ENCODE data around the gene TCEA2. TPM values are rescaled to one million over a fixed set of nuclear protein-coding genes. Genes with fewer than 3 reads are reported as not detected.

Gene TCEA2
- total RNA-seq, 1 donor from 2014 or later: 81.3 TPM

- no peak for DNase-seq (ENCODE audit: low spot score in 2 of 2, unreplicated experiment in 2 of 2)
- H3K4me3 Mint-ChIP-seq: no peak overlapping the region
- H3K4me1 Mint-ChIP-seq: peaks cover 23% of the 10 kb centered on the region
- H3K27ac Mint-ChIP-seq: no peak overlapping the region
- no peaks in the 10 kb centered on the region for H3K36me3 Mint-ChIP-seq
- H3K27me3 Mint-ChIP-seq (ENCODE audit: low read depth): no peaks in the 10 kb centered on the region
- no peaks in the 10 kb centered on the region for H3K9me3 Mint-ChIP-seq
- TF ChIP-seq CTCF (IDR thresholded peaks at IDR 0.05; ENCODE audit: unreplicated experiment): no peak
Measured at GRCh38 chr20:64065974-64066343, 3.0 kb downstream of the TCEA2 start.

- H3K4me3 Mint-ChIP-seq: no peak overlapping the region
- no peak for DNase-seq (ENCODE audit: low spot score in 2 of 2, unreplicated experiment in 2 of 2)
- no peaks in the 10 kb centered on the region for H3K9me3 Mint-ChIP-seq
- no peaks in the 10 kb centered on the region for H3K36me3 Mint-ChIP-seq
- no peak overlapping the region for H3K27ac Mint-ChIP-seq
- peaks cover 20% of the 10 kb centered on the region for H3K4me1 Mint-ChIP-seq
- H3K27me3 Mint-ChIP-seq (ENCODE audit: low read depth): no peaks in the 10 kb centered on the region
- no peak for TF ChIP-seq CTCF (IDR thresholded peaks at IDR 0.05; ENCODE audit: unreplicated experiment)
Measured at GRCh38 chr20:64067005-64067632, 4.1 kb downstream of the TCEA2 start.

- H3K4me3 Mint-ChIP-seq: no peak overlapping the region
- H3K27ac Mint-ChIP-seq: no peak overlapping the region
- H3K36me3 Mint-ChIP-seq: no peaks in the 10 kb centered on the region
- H3K27me3 Mint-ChIP-seq (ENCODE audit: low read depth): no peaks in the 10 kb centered on the region
- no peak for TF ChIP-seq CTCF (IDR thresholded peaks at IDR 0.05; ENCODE audit: unreplicated experiment)
- no peaks in the 10 kb centered on the region for H3K9me3 Mint-ChIP-seq
- H3K4me1 Mint-ChIP-seq: peaks cover 16% of the 10 kb centered on the region
- DNase-seq (ENCODE audit: low spot score in 2 of 2, unreplicated experiment in 2 of 2): no peak
Measured at GRCh38 chr20:64067733-64068307, 4.8 kb downstream of the TCEA2 start.

- no peak overlapping the region for H3K4me3 Mint-ChIP-seq
- no peak overlapping the region for H3K27ac Mint-ChIP-seq
- peaks cover 15% of the 10 kb centered on the region for H3K4me1 Mint-ChIP-seq
- no peak for DNase-seq (ENCODE audit: low spot score in 2 of 2, unreplicated experiment in 2 of 2)
- no peak for TF ChIP-seq CTCF (IDR thresholded peaks at IDR 0.05; ENCODE audit: unreplicated experiment)
- no peaks in the 10 kb centered on the region for H3K36me3 Mint-ChIP-seq
- H3K27me3 Mint-ChIP-seq (ENCODE audit: low read depth): no peaks in the 10 kb centered on the region
- H3K9me3 Mint-ChIP-seq: no peaks in the 10 kb centered on the region
Measured at GRCh38 chr20:64068386-64069208, 5.6 kb downstream of the TCEA2 start.

GRCh38 chr20:64069209-64069613, 6.2 kb downstream of the TCEA2 start:
- peaks cover 10% of the 10 kb centered on the region for H3K4me1 Mint-ChIP-seq
- no peak overlapping the region for H3K27ac Mint-ChIP-seq
- no peak overlapping the region for H3K4me3 Mint-ChIP-seq
- no peaks in the 10 kb centered on the region for H3K27me3 Mint-ChIP-seq (ENCODE audit: low read depth)
- H3K9me3 Mint-ChIP-seq: no peaks in the 10 kb centered on the region
- DNase-seq (ENCODE audit: low spot score in 2 of 2, unreplicated experiment in 2 of 2): no peak
- H3K36me3 Mint-ChIP-seq: no peaks in the 10 kb centered on the region
- TF ChIP-seq CTCF (IDR thresholded peaks at IDR 0.05; ENCODE audit: unreplicated experiment): no peak
